K562 (cell line): ENCODE results near the gene VPS13D.
"Not testable (repeated sequence)": the region's sequence is repeated elsewhere in the genome, so short reads cannot be mapped to it uniquely, and the experiment has no call there.

Source experiments
- EZH2 ChIP-seq: IDR thresholded peaks from 2 replicates; pipeline ENCODE4 v1.6.1; 2012; ENCODE audit warnings: low read depth, mild to moderate bottlenecking, inconsistent platforms, low read length, borderline replicate concordance
- FOXA1 ChIP-seq: fragments of 450-650 bp; IDR thresholded peaks from 2 replicates; pipeline ENCODE4 v1.6.1; 2016; ENCODE audit warnings: mild to moderate bottlenecking, borderline replicate concordance
- GABPA ChIP-seq: fragments of 200-800 bp; sonication (Bioruptor generic); conservative IDR thresholded peaks from 2 replicates; pipeline ENCODE4 v1.6.1; 2016; ENCODE audit warnings: low read depth, missing genetic modification characterization, missing compliant biosample characterization
- KDM1A ChIP-seq, 2 experiments: fragments of 450-650 bp; IDR thresholded peaks; 2 replicates each; pipeline ENCODE4 v1.6.1; 2016; ENCODE audit warnings: mild to moderate bottlenecking in 2 of 2
- NFYB ChIP-seq: IDR thresholded peaks from 2 replicates; pipeline ENCODE4 v1.6.1; 2011; ENCODE audit warnings: mild to moderate bottlenecking, moderate library complexity; ENCODE audit not compliant: insufficient read length; ENCODE audit errors: extremely low read depth
- POLR2A ChIP-seq: fragments of 450-650 bp; conservative IDR thresholded peaks from 2 replicates; pipeline ENCODE4 v1.6.1; 2016
- SNIP1 ChIP-seq: fragments of 450-650 bp; IDR thresholded peaks from 2 replicates; pipeline ENCODE4 v1.7.1; 2017; ENCODE audit warnings: low read depth, mild to moderate bottlenecking
- YY1 ChIP-seq, 3 experiments: IDR thresholded peaks; 2 replicates each; pipeline ENCODE4 v1.6.1; 2011; ENCODE audit warnings: low read length in 2 of 3, mild to moderate bottlenecking in 2 of 3, moderate library complexity in 2 of 3, borderline replicate concordance in 1 of 3, control low read depth in 1 of 3, low read depth in 1 of 3; ENCODE audit not compliant: insufficient read depth in 3 of 3, insufficient replicate concordance in 2 of 3, control insufficient read depth in 1 of 3, insufficient read length in 1 of 3; ENCODE audit errors: extremely low read depth in 1 of 3
- ZNF124 ChIP-seq: sonication (generic); formaldehyde crosslinking; IDR thresholded peaks from 2 replicates; pipeline ENCODE4 v1.8.1; 2022; ENCODE audit warnings: missing genetic modification reagents
- ZNF644 ChIP-seq: fragments of 200-800 bp; sonication (Bioruptor generic); IDR thresholded peaks from 2 replicates; pipeline ENCODE4 v1.6.1; 2016; ENCODE audit warnings: low read depth, missing genetic modification characterization, missing compliant biosample characterization
- TF ChIP-seq, protein P1 (sequence below), 2 experiments: fragments of 450-650 bp; formaldehyde crosslinking in 1 of 2; IDR thresholded peaks; 2 replicates each; pipeline versions ENCODE4 v1.4.0 to v1.6.1; 2014 to 2020; ENCODE audit warnings: mild to moderate bottlenecking in 2 of 2, borderline replicate concordance in 1 of 2, low read depth in 1 of 2
- TF ChIP-seq, protein P2 (sequence below), 3 experiments: IDR thresholded peaks in 2 of 3; conservative IDR thresholded peaks in 1 of 3; 2 replicates each; pipeline ENCODE4 v1.5.1; 2011 to 2012; ENCODE audit warnings: low read length in 3 of 3, mild to moderate bottlenecking in 3 of 3, control low read depth in 2 of 3, improper control_type of control experiment in 1 of 3, inconsistent platforms in 1 of 3, low read depth in 1 of 3, mixed read lengths in 1 of 3, moderate library complexity in 1 of 3; ENCODE audit not compliant: insufficient read depth in 2 of 3
- TF ChIP-seq, protein P3 (sequence below), 2 experiments: fragments of 450-650 bp in 1 of 2; sonication (generic) in 1 of 2; formaldehyde crosslinking; conservative IDR thresholded peaks; 2 replicates each; pipeline versions ENCODE4 v1.4.0 to v1.8.1; 2020 to 2022; ENCODE audit warnings: mild to moderate bottlenecking in 1 of 2, missing genetic modification reagents in 1 of 2

DNA sequence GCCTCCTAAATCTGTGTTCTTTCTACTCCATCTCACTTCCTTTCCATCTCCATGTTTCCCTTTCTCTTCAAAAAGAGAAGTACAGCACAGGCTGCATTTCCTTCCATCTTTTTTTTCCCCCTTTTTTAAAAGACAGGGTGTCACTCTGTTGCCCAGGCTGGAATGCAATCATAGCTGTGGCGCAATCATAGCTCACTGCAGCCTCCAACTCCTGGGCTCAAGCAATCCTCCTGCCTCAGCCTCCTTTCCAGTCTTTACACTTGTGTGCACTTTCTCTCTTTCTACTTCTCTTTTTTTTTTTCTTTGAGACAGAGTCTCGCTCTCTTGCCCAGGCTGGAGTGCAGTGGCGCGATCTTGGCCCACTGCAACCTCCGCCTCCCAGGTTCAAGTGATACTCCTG lies 95.1 kb downstream of the VPS13D start:
- TF ChIP-seq NFYB; EZH2; YY1 (IDR thresholded peaks at IDR 0.05; ENCODE audit: borderline replicate concordance in 1 of 3, control insufficient read depth in 1 of 3, extremely low read depth in 1 of 3, insufficient read depth in 3 of 3, insufficient read length in 1 of 3, insufficient replicate concordance in 2 of 3, low read depth in 1 of 3, low read length in 2 of 3); ZNF124; GABPA (tag); ZNF644 (tag); SNIP1; POLR2A; FOXA1; KDM1A (IDR thresholded peaks at IDR 0.05): not testable (repeated sequence)
- TF ChIP-seq, protein P1, sequence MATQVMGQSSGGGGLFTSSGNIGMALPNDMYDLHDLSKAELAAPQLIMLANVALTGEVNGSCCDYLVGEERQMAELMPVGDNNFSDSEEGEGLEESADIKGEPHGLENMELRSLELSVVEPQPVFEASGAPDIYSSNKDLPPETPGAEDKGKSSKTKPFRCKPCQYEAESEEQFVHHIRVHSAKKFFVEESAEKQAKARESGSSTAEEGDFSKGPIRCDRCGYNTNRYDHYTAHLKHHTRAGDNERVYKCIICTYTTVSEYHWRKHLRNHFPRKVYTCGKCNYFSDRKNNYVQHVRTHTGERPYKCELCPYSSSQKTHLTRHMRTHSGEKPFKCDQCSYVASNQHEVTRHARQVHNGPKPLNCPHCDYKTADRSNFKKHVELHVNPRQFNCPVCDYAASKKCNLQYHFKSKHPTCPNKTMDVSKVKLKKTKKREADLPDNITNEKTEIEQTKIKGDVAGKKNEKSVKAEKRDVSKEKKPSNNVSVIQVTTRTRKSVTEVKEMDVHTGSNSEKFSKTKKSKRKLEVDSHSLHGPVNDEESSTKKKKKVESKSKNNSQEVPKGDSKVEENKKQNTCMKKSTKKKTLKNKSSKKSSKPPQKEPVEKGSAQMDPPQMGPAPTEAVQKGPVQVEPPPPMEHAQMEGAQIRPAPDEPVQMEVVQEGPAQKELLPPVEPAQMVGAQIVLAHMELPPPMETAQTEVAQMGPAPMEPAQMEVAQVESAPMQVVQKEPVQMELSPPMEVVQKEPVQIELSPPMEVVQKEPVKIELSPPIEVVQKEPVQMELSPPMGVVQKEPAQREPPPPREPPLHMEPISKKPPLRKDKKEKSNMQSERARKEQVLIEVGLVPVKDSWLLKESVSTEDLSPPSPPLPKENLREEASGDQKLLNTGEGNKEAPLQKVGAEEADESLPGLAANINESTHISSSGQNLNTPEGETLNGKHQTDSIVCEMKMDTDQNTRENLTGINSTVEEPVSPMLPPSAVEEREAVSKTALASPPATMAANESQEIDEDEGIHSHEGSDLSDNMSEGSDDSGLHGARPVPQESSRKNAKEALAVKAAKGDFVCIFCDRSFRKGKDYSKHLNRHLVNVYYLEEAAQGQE (IDR thresholded peaks at IDR 0.05; ENCODE audit: borderline replicate concordance): not testable (repeated sequence)
- TF ChIP-seq, protein P1 (CRISPR knock-in tag; IDR thresholded peaks at IDR 0.05; ENCODE audit: low read depth): not testable (repeated sequence)
- TF ChIP-seq, protein P2, sequence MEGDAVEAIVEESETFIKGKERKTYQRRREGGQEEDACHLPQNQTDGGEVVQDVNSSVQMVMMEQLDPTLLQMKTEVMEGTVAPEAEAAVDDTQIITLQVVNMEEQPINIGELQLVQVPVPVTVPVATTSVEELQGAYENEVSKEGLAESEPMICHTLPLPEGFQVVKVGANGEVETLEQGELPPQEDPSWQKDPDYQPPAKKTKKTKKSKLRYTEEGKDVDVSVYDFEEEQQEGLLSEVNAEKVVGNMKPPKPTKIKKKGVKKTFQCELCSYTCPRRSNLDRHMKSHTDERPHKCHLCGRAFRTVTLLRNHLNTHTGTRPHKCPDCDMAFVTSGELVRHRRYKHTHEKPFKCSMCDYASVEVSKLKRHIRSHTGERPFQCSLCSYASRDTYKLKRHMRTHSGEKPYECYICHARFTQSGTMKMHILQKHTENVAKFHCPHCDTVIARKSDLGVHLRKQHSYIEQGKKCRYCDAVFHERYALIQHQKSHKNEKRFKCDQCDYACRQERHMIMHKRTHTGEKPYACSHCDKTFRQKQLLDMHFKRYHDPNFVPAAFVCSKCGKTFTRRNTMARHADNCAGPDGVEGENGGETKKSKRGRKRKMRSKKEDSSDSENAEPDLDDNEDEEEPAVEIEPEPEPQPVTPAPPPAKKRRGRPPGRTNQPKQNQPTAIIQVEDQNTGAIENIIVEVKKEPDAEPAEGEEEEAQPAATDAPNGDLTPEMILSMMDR (IDR thresholded peaks at IDR 0.05 in 2 of 3, conservative IDR thresholded peaks at IDR 0.05 in 1 of 3; ENCODE audit: insufficient read depth in 2 of 3, low read depth in 1 of 3, low read length in 3 of 3): not testable (repeated sequence)
- TF ChIP-seq, protein P3, sequence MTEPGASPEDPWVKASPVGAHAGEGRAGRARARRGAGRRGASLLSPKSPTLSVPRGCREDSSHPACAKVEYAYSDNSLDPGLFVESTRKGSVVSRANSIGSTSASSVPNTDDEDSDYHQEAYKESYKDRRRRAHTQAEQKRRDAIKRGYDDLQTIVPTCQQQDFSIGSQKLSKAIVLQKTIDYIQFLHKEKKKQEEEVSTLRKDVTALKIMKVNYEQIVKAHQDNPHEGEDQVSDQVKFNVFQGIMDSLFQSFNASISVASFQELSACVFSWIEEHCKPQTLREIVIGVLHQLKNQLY (CRISPR knock-in tag; conservative IDR thresholded peaks at IDR 0.05): not testable (repeated sequence)
